ENCODE measurements around the gene SEZ6L. TPM values are rescaled to one million over a fixed set of nuclear protein-coding genes. Genes with fewer than 3 reads are reported as not detected.

Gene SEZ6L
- total RNA-seq, 4 donors from 2014 or later: 0.14 to 0.16 TPM; not detected in 2

DNA sequence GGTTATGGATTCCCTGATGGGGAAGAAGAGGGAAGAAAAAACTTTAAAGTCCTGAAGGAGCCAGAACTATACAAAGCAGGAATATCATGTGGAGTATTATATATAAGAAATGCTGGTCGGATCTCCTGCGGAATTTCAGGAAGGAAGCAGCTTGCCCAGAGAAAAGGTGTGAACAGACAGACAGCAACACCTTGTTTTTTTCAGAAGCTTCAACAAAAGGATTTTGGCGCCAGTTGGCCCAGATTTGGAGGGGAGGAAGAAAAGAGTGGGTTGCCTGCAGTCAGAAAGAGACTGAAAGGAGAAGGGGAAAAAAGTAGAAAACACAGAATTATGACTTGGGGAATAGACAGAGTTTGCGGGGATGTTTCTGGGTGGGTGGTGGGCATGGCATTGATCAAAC is 45.2 kb downstream of the SEZ6L start:
- in situ Hi-C loops (cut with MboI; ENCODE audit: low pct_ligation_motif_present in 1 of 4, low pct_unique_long_range_greater_than_20kb in 1 of 4, low sequenced_read_pairs in 3 of 4): no loop called here
- H3K27ac ChIP-seq: no peak overlapping the region
- no peaks in the 10 kb centered on the region for H3K4me1 ChIP-seq
- TF ChIP-seq EP300 (IDR thresholded peaks at IDR 0.05; ENCODE audit: low read depth) (no peak), POLR2A (IDR thresholded peaks at IDR 0.05) (no peak), CTCF (IDR thresholded peaks at IDR 0.05) (no peak), POLR2AphosphoS5 (IDR thresholded peaks at IDR 0.05) (no peak)
- no peak for DNase-seq
- 70 to 71% methylated on average over 4 of the region's 4 CpGs for WGBS, 2 donors (ENCODE audit: low coverage in 1 of 2)
- H3K36me3 ChIP-seq: no peaks in the 10 kb centered on the region
- peaks cover 3% of the 10 kb centered on the region for H3K27me3 ChIP-seq
- no peak overlapping the region for H3K4me3 ChIP-seq
- no peaks in the 10 kb centered on the region for H3K9me3 ChIP-seq
- intact Hi-C loops (cut with DNase I; ENCODE audit: low total_unique reads): no loop called here

GRCh38 chr22:26215736-26216135 is 46.5 kb downstream of the SEZ6L start:
- no peak for TF ChIP-seq EP300 (IDR thresholded peaks at IDR 0.05; ENCODE audit: low read depth)
- no peak for TF ChIP-seq POLR2A (IDR thresholded peaks at IDR 0.05)
- no peak for TF ChIP-seq CTCF (IDR thresholded peaks at IDR 0.05)
- TF ChIP-seq POLR2AphosphoS5 (IDR thresholded peaks at IDR 0.05): no peak
- H3K27ac ChIP-seq: no peak overlapping the region
- peaks cover 3% of the 10 kb centered on the region for H3K27me3 ChIP-seq
- H3K9me3 ChIP-seq: no peaks in the 10 kb centered on the region
- no peaks in the 10 kb centered on the region for H3K4me1 ChIP-seq
- WGBS, 2 donors (ENCODE audit: low coverage in 1 of 2): 32% methylated on average over 7 of the region's 7 CpGs; no CpG with 5 or more reads in 1 of the 2 donors
- in situ Hi-C loops (cut with MboI; ENCODE audit: low pct_ligation_motif_present in 1 of 4, low pct_unique_long_range_greater_than_20kb in 1 of 4, low sequenced_read_pairs in 3 of 4) (no loop called here), intact Hi-C loops (cut with DNase I; ENCODE audit: low total_unique reads) (no loop called here)
- no peaks in the 10 kb centered on the region for H3K36me3 ChIP-seq
- H3K4me3 ChIP-seq: no peak overlapping the region
- DNase-seq: no peak

GRCh38 chr22:26225207-26225606 is 55.9 kb downstream of the SEZ6L start:
- in situ Hi-C loops (cut with MboI; ENCODE audit: low pct_ligation_motif_present in 1 of 4, low pct_unique_long_range_greater_than_20kb in 1 of 4, low sequenced_read_pairs in 3 of 4) (no loop called here), intact Hi-C loops (cut with DNase I; ENCODE audit: low total_unique reads) (loop anchor here (5.0 kb wide), 1 partner anchor 98 kb away; no protein-coding TSS in a partner anchor)
- H3K27me3 ChIP-seq: no peaks in the 10 kb centered on the region
- H3K4me1 ChIP-seq: no peaks in the 10 kb centered on the region
- H3K36me3 ChIP-seq: no peaks in the 10 kb centered on the region
- DNase-seq: no peak
- WGBS, 2 donors (ENCODE audit: low coverage in 1 of 2): 40 to 71% methylated on average over 1 to 5 of the region's 5 CpGs
- no peaks in the 10 kb centered on the region for H3K9me3 ChIP-seq
- H3K4me3 ChIP-seq: no peak overlapping the region
- no peak overlapping the region for H3K27ac ChIP-seq
- TF ChIP-seq POLR2AphosphoS5 (IDR thresholded peaks at IDR 0.05): no peak

DNA sequence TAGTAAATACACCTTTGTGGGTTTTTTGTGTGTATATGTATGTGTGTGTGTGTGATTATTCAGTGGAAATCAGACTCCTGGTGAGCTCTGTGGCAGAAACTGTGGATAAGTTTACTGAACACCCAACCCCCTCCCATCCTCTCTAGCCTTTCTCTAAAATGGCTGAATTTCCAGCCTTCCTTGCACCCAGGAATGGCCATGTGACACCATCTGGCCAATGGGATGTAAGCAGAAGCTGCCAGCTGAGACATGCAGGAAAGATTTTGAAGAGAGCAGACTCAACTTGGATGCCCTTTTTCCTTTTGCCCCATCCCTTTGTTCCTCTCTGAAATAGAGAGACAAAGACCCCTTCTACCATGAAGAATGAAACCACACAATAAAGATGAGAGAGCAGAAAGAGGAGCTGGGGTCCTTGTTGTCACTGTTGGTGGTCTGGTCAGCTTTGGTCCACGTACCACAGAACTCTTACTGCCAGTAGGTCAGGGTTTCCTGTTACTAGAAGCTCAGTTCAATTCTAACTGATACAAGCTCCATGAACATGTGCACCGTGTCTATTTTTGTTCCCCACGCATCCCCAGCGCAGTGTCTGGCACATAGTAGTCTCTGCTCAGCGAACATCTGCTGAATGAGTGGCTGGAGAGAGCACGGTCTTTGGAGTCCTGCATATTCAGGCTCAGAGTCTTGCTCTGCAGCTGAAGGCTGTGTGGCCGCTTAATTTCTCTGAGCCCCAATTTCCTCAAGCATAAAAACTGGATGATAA is 57.5 kb downstream of the SEZ6L start:
- no peaks in the 10 kb centered on the region for H3K9me3 ChIP-seq
- no peaks in the 10 kb centered on the region for H3K36me3 ChIP-seq
- no peaks in the 10 kb centered on the region for H3K27me3 ChIP-seq
- TF ChIP-seq POLR2A (IDR thresholded peaks at IDR 0.05) (no peak), EP300 (IDR thresholded peaks at IDR 0.05; ENCODE audit: low read depth) (no peak), CTCF (IDR thresholded peaks at IDR 0.05) (no peak), POLR2AphosphoS5 (IDR thresholded peaks at IDR 0.05) (no peak)
- H3K4me1 ChIP-seq: no peaks in the 10 kb centered on the region
- DNase-seq: no peak
- intact Hi-C loops (cut with DNase I; ENCODE audit: low total_unique reads): loop anchor here (5.0 kb wide), 1 partner anchor 99 kb away; no protein-coding TSS in a partner anchor
- no peak overlapping the region for H3K4me3 ChIP-seq
- WGBS, 2 donors (ENCODE audit: low coverage in 1 of 2): 83 to 100% methylated on average over 1 to 7 of the region's 7 CpGs
- in situ Hi-C loops (cut with MboI; ENCODE audit: low pct_ligation_motif_present in 1 of 4, low pct_unique_long_range_greater_than_20kb in 1 of 4, low sequenced_read_pairs in 3 of 4): no loop called here
- no peak overlapping the region for H3K27ac ChIP-seq

All from transverse colon (tissue), 4 donors.